H7 (cell line): ENCODE measurements around the gene PATE3. TPM values are rescaled to one million over a fixed set of nuclear protein-coding genes. Genes with fewer than 3 reads are reported as not detected.

Experiments
- DNase-seq: peaks from one replicate; pipeline ENCODE4 v3.0.0; 2012
- H3K27me3 ChIP-seq: 2 replicates; pipeline ENCODE4 v1.6.0; 2011; ENCODE audit warnings: mild to moderate bottlenecking, low read length; ENCODE audit not compliant: control insufficient read depth, insufficient read depth
- H3K36me3 ChIP-seq: replicated peaks from 2 replicates; pipeline ENCODE4 v1.5.1; 2011; ENCODE audit warnings: low read length; ENCODE audit not compliant: control insufficient read depth, insufficient read depth
- H3K4me3 ChIP-seq: 2 replicates; pipeline ENCODE4 v1.5.1; 2011; ENCODE audit warnings: low read depth, mild to moderate bottlenecking, control low read depth, low read length, moderate library complexity; ENCODE audit not compliant: insufficient read depth
- total RNA-seq: library from RNA; depleted of rRNA; stranded (reverse); fragments of >200 nt; shearing (Covaris generic); gene quantifications from 2 replicates; pipeline ENCODE4 v1.2.3, GENCODE V29; 2014; rRNA removed

The PATE3 gene, protein sequence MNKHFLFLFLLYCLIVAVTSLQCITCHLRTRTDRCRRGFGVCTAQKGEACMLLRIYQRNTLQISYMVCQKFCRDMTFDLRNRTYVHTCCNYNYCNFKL
- not detected in 2 replicates for total RNA-seq

DNA sequence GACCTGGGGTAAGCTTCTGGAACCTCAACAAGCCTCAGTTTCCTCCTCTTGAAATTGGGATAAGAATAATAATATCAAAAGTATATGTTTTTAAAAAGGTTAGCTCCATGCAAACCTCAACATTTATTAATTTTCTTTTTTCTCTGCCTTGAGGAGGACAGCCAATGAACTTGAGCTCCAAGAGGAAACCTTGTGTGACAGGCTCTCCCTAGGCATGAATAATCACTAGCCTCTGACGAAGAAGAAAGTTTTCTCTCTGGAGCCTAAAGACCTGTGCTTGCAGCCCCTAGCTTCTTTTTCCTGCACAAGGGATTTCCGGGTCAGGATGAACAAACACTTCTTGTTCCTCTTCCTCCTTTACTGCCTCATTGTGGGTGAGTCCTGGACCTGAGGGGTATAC lies at the start of gene PATE3:
Gene PATE3 (plus strand): TSS at position 301 of the 400 bp plus-strand sequence. CDS start 25 bp downstream, at position 326.
- Histone ChIP-seq H3K27me3 (no peaks in the 10 kb centered on the region), H3K4me3 (no peak within 1 kb of the TSS), H3K36me3 (no peaks in the 10 kb centered on the region)
- no peak for DNase-seq

- no peak for DNase-seq
- no peaks in the 10 kb centered on the region; the same call in 1 of the 2 replicates for H3K27me3 ChIP-seq
These were observed 47.3 kb upstream of the PATE3 start for GRCh38 chr11:125740617-125741016.

GRCh38 chr11:125743681-125744080 lies 44.2 kb upstream of the PATE3 start:
- H3K27me3 ChIP-seq: no peaks in the 10 kb centered on the region; the same call in 1 of the 2 replicates
- DNase-seq: no peak
- no peaks in the 10 kb centered on the region for H3K36me3 ChIP-seq
- no peak overlapping the region for H3K4me3 ChIP-seq

More at GRCh38 chr11:125740617-125741016, 47.3 kb upstream of the PATE3 start:
- H3K4me3 ChIP-seq: no peak overlapping the region
- H3K36me3 ChIP-seq: no peaks in the 10 kb centered on the region

DNA sequence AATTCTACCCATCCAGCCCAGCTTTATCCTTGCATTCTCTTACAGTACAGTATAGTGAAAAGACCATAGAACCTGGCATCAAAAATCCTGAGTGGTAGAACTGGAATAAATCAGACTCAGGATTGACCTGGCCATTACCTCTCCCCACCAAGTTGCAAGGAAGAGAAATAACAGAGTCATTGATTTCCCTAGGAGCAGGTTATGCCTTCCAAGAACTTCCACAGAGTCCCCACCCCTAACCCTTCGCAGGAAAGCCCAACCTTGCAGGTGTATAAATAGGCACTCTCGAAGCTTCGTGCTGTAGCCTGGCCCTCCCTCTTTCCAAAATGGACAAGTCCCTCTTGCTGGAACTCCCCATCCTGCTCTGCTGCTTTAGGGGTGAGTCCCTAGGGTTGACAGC lies 41.9 kb upstream of the PATE3 start, which contains the start of gene PATE1:
Gene PATE1 (plus strand): TSS at position 301 of the 400 bp plus-strand sequence. CDS start 26 bp downstream, at position 327.
- Histone ChIP-seq H3K36me3 (no peaks in the 10 kb centered on the region), H3K4me3 (no peak within 1 kb of the TSS), H3K27me3 (no peaks in the 10 kb centered on the region; the same call in 1 of the 2 replicates)
- DNase-seq: no peak

DNA sequence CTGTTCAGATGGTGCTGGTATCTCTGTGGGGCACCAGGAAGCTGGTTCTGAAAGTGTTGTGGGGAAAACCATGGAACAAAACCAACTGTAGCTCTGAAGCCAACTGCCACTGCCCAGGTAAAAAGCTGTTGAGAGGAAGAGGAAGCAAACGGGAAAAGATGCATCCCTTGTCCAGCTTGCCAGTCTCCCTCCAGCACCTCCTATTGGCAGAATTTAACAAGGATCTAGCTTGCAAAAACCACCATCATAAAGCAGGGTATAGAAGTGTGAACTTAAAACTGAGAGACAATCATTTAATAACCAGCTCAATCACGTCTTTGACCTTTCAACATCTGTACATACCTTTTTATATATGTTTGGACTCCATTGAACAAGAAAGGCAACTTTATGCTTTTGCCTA lies 37.3 kb upstream of the PATE3 start:
- no peak for DNase-seq
- Histone ChIP-seq H3K36me3 (no peaks in the 10 kb centered on the region), H3K4me3 (no peak overlapping the region), H3K27me3 (no peaks in the 10 kb centered on the region; the same call in 1 of the 2 replicates)

DNA sequence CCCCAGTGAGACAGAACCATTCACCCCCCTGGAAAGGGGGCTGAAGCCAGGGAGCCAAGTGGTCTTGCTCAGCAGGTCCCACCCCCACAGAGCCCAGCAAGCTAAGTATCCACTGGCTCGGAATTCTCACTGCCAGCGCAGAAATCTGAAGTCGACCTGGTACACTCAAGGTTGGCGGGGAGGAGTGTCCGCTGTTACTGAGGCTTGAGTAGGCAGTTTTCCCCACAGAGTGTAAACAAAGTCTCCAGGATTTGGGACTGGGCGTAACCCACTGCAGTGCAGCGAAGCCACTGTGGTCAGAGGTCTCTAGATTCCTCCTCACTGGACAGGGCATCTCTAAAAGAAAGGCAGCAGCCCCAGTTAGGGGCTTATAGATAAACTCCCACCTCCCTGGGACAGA lies 31.9 kb upstream of the PATE3 start:
- Histone ChIP-seq H3K36me3 (no peaks in the 10 kb centered on the region), H3K4me3 (no peak overlapping the region), H3K27me3 (no peaks in the 10 kb centered on the region)
- DNase-seq: no peak

GRCh38 chr11:125762445-125762844 lies 25.5 kb upstream of the PATE3 start:
- H3K36me3 ChIP-seq: no peaks in the 10 kb centered on the region
- no peak for DNase-seq
- H3K27me3 ChIP-seq: no peaks in the 10 kb centered on the region
- H3K4me3 ChIP-seq: no peak overlapping the region

DNA sequence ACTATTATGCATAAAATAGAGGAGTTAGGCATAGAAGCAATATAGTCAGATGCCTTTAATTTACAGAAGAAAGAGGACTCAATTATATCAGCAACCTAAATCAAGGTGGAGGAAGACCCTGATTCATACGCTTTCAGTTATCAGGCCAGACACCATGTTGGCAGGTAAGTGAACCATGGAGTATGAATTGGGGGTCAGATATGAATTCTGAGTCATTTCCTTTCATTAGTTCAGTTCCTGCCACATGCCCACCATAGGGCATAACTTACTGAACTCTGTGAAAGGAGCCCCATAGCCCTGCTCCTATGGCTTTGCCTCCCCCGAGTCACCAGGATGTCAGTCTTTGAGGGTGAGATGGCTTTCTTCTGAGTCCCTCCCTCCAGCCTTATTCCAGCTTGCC lies 24.4 kb upstream of the PATE3 start:
- no peak for DNase-seq
- no peak overlapping the region for H3K4me3 ChIP-seq
- H3K36me3 ChIP-seq: no peaks in the 10 kb centered on the region
- H3K27me3 ChIP-seq: no peaks in the 10 kb centered on the region

DNA sequence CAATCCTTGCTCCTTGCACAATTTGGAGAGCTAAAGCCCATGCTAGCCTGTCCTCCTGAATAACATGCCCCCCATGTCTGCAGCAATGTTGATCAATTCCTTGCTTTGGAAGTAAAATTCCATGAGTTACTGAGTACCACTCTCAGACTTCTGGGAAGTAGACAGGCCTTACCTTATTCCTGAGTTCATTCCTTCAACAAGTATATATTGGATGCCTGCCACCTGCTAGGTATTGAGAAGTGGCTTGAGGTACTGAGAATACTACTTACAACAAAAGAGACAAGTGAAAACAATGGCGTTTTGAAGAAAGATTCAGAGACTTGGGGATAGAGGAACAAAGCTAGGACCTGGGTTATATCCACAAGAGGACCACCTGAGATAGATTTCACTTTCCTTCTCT lies 21.7 kb upstream of the PATE3 start:
- no peak for DNase-seq
- no peaks in the 10 kb centered on the region for H3K36me3 ChIP-seq
- H3K27me3 ChIP-seq: no peaks in the 10 kb centered on the region
- H3K4me3 ChIP-seq: no peak overlapping the region

- no peak overlapping the region for H3K4me3 ChIP-seq
- no peaks in the 10 kb centered on the region for H3K36me3 ChIP-seq
- no peaks in the 10 kb centered on the region for H3K27me3 ChIP-seq
- DNase-seq: no peak
These were observed 19.4 kb upstream of the PATE3 start for GRCh38 chr11:125768336-125769046.

DNA sequence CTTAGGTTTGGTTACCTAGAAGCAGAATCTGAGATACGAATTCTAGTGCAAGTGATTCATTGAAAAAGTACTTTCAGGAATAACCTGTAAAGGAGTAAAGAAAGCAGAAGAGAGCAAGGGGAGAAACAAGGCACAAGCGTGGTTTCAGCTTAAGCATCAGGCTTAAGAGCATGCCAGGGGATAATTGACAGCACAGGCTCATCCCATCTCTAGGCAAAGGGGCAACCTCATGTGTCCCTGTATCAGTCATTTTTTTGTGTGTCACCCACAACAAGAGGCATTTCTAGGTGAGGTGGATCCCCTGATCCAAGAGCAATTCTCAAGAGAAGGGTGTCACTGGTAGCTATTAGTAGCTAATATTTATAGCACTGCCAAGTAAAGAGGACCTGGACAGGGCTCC lies 17.3 kb upstream of the PATE3 start:
- no peaks in the 10 kb centered on the region for H3K27me3 ChIP-seq
- DNase-seq: no peak
- no peak overlapping the region for H3K4me3 ChIP-seq
- H3K36me3 ChIP-seq: no peaks in the 10 kb centered on the region

- H3K36me3 ChIP-seq: no peaks in the 10 kb centered on the region
- no peak for DNase-seq
- no peak overlapping the region for H3K4me3 ChIP-seq
- no peaks in the 10 kb centered on the region for H3K27me3 ChIP-seq
These were observed 15.0 kb upstream of the PATE3 start for GRCh38 chr11:125772834-125773505.

DNA sequence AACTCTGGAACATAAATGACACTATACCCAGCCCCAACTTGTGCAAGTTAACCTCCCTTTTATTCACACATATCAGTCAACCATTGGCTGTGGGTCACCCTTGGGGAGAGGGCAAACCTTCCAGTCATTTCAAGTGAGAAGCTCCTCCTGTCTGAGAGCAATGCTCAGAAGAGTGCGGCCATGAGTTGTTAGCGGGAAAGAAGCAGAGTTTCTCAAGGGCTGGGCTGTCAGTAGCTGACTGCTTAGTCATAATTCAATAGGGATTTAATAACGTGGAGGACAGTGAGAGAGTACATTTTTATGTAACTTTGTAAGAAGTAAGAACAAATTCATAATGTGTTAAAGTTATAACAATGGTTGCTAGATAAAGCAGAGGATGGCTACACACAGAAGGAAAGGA lies 14.4 kb upstream of the PATE3 start:
- DNase-seq: no peak
- Histone ChIP-seq H3K27me3 (no peaks in the 10 kb centered on the region), H3K36me3 (no peaks in the 10 kb centered on the region), H3K4me3 (no peak overlapping the region)

DNA sequence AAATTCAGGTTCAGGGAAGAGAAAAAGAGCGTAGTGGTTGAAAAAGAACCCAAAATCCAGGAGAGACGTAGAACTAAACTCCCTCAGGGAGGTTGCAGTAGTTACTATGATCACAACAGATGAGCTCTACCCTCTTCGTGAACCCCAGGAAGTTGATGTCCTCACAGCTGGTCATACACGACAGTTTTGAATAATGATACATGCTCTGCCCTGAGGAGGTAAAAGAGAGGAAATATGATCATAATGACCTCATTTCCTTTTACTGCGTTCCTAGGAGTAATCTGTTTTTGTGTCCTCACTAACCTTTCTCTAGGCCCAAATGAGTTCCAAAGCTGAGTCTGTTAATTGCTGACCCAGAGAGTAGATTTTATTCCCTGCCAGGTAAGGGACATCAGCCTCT lies 10.6 kb upstream of the PATE3 start:
- Histone ChIP-seq H3K36me3 (no peaks in the 10 kb centered on the region), H3K4me3 (no peak overlapping the region), H3K27me3 (no peaks in the 10 kb centered on the region)
- no peak for DNase-seq

DNA sequence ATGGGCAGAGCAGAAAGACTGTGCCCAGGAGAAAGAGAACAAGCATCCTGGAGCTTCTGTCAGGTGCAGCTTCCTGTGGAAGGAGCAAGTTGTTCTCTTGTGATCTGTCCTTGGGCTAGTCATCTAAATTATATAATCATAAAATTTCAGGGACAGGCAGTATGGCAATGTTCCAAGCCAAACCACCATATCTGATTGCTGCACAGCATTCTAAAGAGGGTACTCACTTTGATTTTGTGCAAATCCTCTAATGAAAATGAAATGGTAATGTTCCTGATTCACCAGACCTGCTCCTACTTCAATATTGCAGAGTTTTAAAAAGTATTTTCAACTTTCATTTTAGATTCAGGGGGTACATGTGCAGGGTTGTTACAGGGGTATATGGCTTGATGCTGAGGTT lies 9.2 kb upstream of the PATE3 start, which contains the start of gene PATE2:
Gene PATE2 (minus strand): TSS at position 101 of the 400 bp plus-strand sequence. CDS start 55 bp downstream, at position 46.
- H3K27me3 ChIP-seq: no peaks in the 10 kb centered on the region
- no peak within 1 kb of the TSS for H3K4me3 ChIP-seq
- no peaks in the 10 kb centered on the region for H3K36me3 ChIP-seq
- DNase-seq: no peak
